ENCODE measurements around the gene GLUD1.
"Not testable (repeated sequence)": the region's sequence is repeated elsewhere in the genome, so short reads cannot be mapped to it uniquely, and the experiment has no call there.

- TF ChIP-seq RAD21 (conservative IDR thresholded peaks at IDR 0.05); SMC3 (conservative IDR thresholded peaks at IDR 0.05; ENCODE audit: poor library complexity); EZH2 (IDR thresholded peaks at IDR 0.05; ENCODE audit: borderline replicate concordance, insufficient read depth, low read length, poor library complexity, severe bottlenecking); CTCF (IDR thresholded peaks at IDR 0.05; ENCODE audit: poor library complexity, severe bottlenecking); EP300 (conservative IDR thresholded peaks at IDR 0.05; ENCODE audit: poor library complexity, severe bottlenecking); MXI1 (conservative IDR thresholded peaks at IDR 0.05; ENCODE audit: poor library complexity, severe bottlenecking); POLR2AphosphoS5 (IDR thresholded peaks at IDR 0.05); TAF1 (IDR thresholded peaks at IDR 0.05; ENCODE audit: low read depth): not testable (repeated sequence)
Measured at GRCh38 chr10:87123351-87123750, 28.7 kb upstream of the GLUD1 start.

Measured in neural cell (in vitro differentiated cells).